Astrocyte of the cerebellum (primary cell): ENCODE data around the gene KRTAP2-4.
"Not testable (repeated sequence)": the region's sequence is repeated elsewhere in the genome, so short reads cannot be mapped to it uniquely, and the experiment has no call there.

Experiments
- DNase-seq: peaks from one replicate; pipeline ENCODE4 v3.0.0-alpha.2; 2011; ENCODE audit warnings: low read depth
- H3K4me3 ChIP-seq: 2 replicates; pipeline ENCODE4 v1.5.1; 2011; ENCODE audit warnings: mild to moderate bottlenecking, low read depth, low read length, moderate library complexity
- in situ Hi-C: cut with HindIII; loops from 2 replicates; pipeline ENCODE4 v1.10.0; 2017; ENCODE audit warnings: low sequenced_read_pairs
- TF ChIP-seq, protein P1 (sequence below): IDR thresholded peaks from 2 replicates; pipeline ENCODE4 v1.5.1; 2012; ENCODE audit warnings: low read length, low read depth, moderate library complexity, mild to moderate bottlenecking; ENCODE audit errors: missing control alignments

KRTAP2-4 gene

DNA sequence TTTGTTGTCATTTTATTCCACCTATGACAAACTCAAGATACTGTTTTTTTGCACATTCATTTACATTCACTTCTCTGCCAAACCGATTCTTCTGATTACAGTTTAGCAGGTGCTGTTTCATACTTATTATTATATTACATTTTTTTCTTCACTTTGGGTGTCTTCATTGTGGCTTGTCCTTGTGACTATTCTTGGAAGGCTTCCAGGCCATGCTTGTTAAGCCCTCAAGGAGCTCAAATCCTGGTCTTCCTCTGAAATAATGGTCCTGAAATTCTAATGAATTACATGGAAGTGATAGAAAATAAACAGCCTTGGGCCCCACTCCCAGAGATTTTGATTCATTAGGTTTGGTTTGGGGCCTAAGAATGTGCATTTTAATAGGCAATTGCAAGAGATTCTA lies 1.4 kb downstream of the KRTAP2-4 start:
- no peak overlapping the region for H3K4me3 ChIP-seq
- DNase-seq: no peak
- in situ Hi-C loops: no loop called here
- TF ChIP-seq, protein P1, sequence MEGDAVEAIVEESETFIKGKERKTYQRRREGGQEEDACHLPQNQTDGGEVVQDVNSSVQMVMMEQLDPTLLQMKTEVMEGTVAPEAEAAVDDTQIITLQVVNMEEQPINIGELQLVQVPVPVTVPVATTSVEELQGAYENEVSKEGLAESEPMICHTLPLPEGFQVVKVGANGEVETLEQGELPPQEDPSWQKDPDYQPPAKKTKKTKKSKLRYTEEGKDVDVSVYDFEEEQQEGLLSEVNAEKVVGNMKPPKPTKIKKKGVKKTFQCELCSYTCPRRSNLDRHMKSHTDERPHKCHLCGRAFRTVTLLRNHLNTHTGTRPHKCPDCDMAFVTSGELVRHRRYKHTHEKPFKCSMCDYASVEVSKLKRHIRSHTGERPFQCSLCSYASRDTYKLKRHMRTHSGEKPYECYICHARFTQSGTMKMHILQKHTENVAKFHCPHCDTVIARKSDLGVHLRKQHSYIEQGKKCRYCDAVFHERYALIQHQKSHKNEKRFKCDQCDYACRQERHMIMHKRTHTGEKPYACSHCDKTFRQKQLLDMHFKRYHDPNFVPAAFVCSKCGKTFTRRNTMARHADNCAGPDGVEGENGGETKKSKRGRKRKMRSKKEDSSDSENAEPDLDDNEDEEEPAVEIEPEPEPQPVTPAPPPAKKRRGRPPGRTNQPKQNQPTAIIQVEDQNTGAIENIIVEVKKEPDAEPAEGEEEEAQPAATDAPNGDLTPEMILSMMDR: no peak

DNA sequence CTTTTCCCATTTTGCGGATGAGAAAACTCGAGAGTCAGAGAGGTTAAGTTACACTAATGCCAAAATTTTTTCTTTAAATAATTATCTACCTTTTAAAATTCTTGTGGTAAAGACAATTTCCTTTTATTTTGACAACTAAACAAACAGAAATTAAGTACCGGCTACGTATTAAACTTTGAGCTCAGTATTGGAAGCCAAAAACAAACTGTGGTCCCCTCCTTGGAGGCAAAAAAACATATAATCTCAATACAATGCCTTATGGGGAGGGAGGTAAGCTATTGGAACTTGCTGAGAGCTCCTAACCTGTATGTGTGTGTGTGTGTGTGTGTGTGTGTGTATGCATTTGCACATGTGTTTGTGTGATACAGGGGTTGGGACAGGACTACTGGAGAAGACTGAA lies 2.2 kb downstream of the KRTAP2-4 start:
- in situ Hi-C loops: no loop called here
- H3K4me3 ChIP-seq: no peak overlapping the region
- no peak for DNase-seq
- TF ChIP-seq, protein P1: no peak

DNA sequence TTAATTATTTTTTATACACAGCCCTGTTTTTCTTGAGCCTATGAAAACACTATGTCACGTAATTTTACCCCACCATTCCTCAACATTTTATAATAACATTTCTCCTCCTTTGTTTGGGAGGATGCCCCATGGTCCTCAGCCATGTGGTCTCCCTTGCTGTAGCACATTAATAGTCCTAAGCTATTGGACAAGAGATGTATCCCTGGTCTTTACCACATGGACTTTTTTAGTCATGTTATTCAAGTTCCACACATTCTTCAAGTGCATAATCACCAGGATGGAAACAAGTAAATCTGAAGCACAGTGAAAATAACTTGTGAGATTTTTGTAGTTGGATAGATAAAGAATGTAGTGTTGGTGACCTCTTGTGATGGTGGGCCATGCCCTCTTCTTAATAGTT lies 3.7 kb downstream of the KRTAP2-4 start:
- in situ Hi-C loops: no loop called here
- peak; percentile 79 for DNase-seq
- no peak overlapping the region for H3K4me3 ChIP-seq
- TF ChIP-seq, protein P1: no peak

DNA sequence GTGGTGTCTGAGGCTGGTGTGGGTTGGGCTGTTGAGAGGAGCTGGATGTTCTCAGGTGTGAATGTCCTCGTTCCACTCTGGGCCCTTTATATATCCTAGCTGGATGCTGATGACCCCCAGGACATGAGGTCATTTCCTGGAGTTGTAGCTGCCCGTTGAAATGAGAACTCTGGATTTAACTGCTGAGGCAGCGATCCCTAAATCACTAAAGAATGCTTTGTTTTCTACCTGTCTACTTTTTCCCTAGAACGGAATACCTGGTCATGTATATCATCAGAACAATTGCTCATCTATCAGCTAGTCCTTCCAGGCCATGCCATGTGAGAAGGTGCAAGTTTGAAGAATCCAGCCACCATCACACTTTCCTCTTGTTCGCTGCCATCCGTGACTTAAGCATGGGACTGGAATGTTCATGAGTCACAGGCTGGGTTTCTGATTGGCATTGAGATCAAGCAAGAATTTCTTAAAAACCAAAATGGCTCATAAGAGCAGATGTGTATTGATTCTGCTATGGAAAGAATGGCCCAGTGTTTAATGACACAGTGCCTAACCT lies 5.6 kb downstream of the KRTAP2-4 start, which contains the start of gene KRTAP2-3:
TSS of gene KRTAP2-3 (minus strand) at position 63 of the 553 bp plus-strand sequence. CDS start 64 bp downstream, outside the sequence.
- in situ Hi-C loops: no loop called here
- TF ChIP-seq, protein P1: no peak
- peak; percentile 82 for DNase-seq
- no peak within 1 kb of the TSS for H3K4me3 ChIP-seq

DNA sequence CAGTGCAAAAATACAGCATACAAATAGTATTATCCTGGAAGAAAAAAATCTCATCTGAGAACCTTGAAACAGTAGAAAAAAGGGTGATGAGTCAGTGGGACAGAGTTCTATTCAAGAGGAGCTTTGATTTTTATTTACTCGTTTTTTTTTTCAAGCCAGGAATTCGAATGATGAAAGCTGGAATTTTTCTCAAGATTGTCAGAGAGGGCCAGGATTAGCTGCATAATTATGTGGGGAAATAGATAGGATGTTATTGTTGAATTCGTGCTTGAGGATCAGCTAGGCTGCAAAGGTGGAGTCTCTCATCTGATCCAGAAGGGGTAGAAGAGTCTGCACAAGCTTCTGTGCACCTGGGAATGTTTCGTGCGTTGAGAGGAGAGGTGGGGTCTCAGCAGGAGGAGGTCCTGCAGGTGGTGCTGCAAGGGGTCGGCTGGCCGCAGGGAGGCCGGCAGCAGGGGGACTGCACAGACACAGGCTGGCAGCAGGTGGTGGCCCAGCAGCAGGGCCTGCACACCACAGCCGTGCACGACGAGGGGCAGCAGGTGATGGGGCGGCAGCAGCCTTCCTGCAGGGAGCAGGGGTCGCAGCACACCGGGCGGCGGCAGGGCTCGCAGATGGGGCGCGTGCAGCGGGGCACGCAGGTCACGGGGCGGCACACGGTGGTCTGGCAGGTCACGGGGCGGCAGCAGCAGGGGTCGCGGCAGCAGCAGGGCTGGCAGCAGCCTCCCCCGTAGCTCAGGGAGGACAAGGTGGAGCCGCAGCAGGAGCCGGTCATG lies 6.2 kb downstream of the KRTAP2-4 start:
- H3K4me3 ChIP-seq, in situ Hi-C loops: not testable (repeated sequence)
- DNase-seq: peak; percentile 57

DNA sequence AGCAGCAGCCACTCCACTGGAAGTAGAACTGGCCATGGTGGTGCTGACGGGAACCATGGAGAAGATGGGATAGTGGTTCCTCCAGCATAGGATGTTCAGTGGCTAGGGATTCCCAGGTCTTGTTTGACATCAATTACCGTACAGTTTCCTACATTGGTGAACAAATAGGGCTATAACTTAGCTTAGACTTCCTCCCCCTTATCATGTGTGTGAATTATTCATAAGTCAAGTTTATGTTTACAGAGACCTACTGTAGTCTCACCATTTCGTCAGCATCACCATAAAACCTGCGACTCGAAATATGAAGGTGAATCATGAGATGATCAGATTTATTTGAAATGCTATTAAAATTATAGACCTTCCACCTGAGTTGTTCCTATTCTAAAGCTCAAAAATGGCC lies 6.9 kb downstream of the KRTAP2-4 start:
- TF ChIP-seq, protein P1: no peak
- DNase-seq: no peak
- in situ Hi-C loops: no loop called here
- H3K4me3 ChIP-seq: no peak overlapping the region

DNA sequence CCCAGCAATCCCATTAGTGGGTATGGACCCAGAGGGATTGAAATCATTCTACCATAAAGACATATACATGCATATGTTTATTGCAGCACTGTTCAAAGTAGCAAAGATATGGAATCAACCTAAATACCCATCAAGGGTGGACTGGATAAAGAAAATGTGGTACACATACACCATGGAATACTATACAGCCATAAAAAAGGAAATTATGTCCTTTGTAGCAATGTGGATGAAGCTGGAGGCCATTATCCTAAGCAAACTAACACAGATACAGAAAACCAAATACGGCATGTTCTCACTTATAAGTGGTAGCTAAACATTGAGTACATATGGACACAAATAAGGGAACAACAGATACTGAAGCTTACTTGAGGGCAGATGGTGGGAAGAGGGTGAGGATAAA lies 8.1 kb downstream of the KRTAP2-4 start:
- in situ Hi-C loops: no loop called here
- DNase-seq: no peak
- TF ChIP-seq, protein P1: no peak
- H3K4me3 ChIP-seq: no peak overlapping the region

DNA sequence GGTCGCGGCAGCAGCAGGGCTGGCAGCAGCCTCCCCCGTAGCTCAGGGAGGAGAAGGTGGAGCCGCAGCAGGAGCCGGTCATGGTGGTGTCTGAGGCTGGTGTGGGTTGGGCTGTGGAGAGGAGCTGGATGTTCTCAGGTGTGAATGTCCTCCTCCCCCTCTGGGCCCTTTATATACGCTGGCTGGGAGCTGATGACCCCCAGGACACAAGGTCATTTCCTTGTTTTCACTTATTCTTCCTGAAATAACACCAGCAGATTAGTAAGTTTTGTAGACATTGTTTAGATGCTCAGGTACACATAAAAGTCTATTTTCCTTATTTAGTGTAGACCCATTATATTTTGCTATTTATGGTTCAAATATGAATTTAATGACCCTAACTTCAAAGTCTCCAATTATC lies 10.5 kb downstream of the KRTAP2-4 start, which contains the start of gene KRTAP2-2:
TSS of gene KRTAP2-2 (minus strand) at position 101 of the 400 bp plus-strand sequence. CDS start at position 82, 19 bp downstream.
- DNase-seq, in situ Hi-C loops, H3K4me3 ChIP-seq: not testable (repeated sequence)

DNA sequence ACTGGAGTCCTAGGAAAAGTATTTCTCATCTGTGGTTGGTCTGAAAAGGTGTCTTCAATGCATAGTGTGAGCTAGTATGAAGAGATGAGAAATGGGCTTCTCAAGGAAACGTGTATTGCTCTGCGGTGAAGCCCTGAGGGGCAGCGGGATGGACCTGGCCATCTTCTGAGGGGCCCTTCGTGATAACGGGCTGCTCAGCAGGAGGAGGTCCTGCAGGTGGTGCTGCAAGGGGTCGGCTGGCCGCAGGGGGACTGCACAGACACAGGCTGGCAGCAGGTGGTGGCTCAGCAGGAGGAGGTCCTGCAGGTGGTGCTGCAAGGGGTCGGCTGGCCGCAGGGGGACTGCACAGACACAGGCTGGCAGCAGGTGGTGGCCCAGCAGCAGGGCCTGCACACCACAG lies 11.1 kb downstream of the KRTAP2-4 start:
- in situ Hi-C loops, DNase-seq, H3K4me3 ChIP-seq: not testable (repeated sequence)
